Stimulated activated CD8-positive, alpha-beta memory T cell treated with anti-CD3 and anti-CD28 coated beads, Interleukin-4, amount 100 ng/mL, for 1 hour (primary cell): ENCODE results near the gene CHERP.
"Not testable (repeated sequence)": the region's sequence is repeated elsewhere in the genome, so short reads cannot be mapped to it uniquely, and the experiment has no call there.

Source experiments
- DNase-seq, 2 donors: peaks; one replicate each; pipeline ENCODE4 v3.0.0-alpha.2; 2020; ENCODE audit warnings: low read depth in 2 of 2, low spot score in 1 of 2

CHERP gene

DNA sequence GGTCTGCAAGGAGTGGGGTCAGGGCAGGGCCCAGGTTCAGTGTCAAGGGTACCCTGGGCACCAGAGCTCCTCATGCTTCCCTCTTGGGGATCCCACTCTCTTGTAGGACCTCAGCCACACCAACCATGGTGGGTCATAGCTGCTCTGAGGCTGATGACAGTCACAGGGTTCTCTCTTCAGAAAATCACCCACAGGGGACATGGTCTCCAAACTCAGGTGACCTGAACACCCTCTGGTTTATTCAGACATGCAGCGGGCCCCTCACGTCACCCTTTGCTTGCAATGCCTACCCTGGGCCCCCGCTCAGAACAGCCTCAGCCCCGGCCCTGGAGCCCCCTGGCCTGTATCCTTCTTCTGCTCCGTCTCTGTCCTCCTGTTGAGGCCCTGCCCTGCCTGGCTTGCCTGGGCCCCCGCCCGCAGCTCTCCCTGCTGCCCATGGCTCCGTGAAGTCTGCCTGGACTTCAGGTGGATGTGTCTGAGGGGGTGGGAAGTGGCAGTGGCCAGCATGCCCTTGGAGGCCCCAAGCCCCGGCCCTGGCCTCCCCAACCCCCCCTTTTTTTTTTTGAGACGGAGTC, 20.4 kb downstream of the CHERP start:
- no peak for DNase-seq

DNA sequence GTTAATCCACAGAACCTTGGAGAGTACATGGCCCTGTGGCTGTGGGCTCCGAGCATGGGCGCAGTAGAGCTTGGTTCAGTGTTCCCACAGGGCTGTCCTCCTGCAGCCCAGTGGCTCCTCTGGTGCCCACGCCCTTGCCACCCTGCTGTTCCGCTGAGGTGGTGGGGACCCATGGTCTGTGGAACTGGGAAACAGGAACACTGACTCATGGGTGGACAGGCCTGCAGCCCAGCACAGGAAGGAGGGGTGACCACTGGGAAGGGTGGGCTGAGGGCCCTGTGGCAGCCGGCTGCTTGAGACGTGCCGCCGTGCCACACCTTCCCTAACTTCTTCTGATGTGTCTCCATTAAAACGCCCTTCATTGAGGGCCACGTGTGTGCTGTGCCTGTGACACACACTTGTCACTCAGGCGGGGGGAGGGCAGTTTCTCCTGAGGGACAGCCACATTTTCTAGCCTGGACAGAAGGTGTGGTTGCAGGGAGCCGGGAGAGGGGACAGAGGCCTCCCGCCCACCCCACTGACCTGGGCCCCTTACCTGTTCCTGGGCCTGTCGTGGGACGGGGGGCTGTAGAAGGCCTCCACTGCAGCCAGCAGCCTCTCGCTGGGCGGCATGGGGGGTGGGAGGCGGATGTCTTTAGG, 21.1 kb downstream of the CHERP start:
- no peak for DNase-seq

DNA sequence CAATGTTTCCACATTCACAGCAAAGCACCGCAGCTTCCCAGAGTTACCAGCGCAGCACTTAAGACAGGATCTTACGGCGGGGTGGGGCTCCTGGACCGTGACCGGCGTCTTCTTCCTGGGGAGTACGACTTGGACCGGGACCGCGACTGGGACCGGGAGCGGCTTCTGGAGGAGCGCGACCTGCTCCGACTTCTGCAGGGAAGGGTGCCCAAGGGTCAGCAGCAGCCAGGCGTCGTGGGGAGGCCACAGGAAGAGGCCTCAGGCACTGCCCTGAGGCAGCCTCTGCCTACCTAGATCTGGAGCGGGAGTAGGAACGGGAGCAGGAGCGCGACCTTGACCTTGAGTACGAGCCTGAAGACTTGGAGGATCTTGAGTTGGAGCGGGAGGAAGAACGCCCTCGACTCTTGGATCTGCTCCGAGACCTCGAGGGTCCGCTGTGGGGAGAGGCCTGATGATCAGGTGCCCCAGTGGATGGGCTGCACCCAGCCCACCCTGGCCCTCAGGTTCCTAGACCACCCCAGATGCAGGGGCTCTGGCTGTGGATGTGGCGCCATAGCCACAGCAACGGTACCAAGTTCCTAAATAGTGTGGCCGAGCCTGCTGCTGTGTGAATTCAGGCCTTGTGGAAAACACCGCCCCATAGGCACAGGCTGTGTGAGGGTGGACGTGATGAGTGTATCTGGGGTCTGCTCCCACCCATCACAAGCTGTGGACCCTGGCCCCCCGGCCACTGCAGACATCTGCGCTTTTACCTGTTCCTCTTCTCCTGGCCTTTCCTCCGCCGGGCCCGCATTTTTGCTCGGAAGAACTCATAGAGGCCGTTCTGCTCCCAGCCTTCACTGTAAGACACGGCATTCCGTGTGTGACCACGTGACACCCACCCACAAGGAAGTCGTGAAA, 21.9 kb downstream of the CHERP start:
- DNase-seq, result no peak

DNA sequence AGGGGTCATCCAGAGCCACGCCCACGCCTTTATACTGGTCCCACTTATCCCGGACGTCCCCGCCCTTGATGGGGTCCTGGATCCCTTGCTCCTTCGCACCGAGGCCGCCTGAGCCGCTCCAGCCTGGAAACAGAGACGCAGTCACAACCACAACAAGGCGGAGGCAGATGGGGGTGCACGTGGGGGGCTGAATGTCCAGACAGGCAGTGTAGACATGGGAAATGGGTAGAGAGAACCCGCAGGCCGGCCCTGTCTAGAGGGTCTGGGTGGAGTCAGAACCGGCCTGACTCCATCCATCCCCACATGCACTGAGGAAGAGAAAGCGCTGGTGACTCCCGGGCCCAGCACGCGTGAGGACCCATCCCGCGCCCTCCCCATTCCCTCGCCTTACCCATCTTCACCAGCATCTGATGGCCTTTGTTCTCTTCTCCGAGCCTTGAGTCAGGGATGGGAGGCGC, 23.0 kb downstream of the CHERP start:
- no peak for DNase-seq

DNA sequence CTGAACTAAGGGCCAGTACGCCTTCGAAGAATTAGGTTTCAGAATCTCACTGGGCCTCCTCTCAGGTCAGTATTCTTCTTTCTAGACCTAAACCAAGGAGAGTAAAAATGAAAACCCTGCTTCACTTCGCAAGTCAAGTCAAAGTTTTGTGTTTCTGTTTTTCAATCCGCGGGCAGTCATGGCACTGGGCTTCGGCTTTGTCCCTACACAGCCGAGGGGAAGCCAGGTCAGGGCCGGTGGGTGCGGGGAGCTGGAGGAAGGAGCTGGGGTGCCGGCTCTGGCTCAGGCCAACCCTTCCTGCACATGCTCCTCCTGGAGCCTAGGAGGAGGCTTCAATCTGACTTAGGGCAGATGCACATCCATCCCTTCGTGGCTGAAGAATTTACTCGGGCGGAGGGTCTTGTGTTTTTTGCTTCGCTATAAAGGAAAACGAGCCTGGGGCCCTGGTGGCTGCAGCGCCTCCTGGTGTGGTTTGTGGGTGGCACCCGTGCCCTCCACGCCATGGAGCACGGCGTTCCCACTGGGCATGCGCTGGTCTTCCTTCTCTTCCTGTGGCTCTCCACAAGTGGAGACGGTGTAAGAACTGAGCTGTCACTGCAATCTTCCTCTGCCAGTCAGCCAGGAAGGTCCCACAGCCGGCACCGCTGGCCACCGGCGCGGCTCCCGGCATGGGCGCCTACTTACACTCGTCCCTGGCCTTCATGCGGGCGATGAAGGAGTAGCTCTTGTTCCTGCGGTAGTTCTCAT, 23.6 kb downstream of the CHERP start:
- DNase-seq, result no peak

DNA sequence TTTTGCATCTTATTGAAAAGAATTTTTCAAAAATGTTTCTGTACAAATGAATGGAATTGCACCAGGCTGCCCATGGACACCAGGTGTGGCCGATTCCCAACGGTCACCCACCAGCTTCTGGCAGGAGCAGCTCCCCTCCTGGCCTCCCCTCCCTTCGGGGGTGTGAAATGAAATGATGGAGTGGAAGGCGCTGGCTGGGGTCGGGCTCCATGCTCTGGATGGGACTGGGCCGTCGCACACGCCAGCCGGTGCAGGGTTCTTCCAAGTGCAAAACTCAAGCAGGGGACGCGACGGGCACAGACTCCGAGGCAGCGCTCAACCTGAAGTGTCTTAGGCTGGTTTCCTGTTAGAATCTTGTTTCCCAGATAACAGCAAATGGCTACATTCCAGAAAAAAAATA, 24.2 kb downstream of the CHERP start:
- no peak for DNase-seq

DNA sequence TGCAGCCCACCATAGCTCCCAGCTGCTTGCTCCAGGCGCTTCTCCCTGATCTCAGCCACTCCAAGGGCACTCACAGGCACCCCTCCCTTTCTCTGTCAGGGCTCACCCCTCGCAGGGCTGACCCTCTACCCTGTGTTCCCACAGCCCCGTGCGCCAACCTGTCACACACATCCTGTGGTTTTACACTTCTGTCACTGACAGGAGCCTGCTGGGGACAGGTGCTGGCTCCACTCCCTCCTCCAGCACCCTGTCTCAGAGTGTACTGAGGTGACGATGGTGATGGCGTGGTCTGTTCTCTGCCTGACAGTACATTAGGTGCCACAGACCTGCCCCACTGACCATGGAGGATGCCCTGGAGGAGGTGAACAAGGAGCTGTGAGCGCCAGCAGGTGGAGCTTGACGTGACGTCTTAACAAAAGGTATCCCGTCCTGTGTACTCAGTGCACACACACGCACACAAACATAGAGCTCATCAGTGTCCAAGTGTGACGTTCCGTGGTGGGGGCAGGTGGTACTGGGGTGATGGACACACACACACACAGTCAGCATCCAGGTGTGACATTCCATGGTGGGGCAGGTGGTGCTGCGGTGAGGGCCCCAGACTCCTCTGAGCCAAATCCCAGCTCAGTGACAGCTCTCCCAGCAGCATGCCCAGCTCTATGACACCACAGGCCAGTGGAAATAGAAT, 25.2 kb downstream of the CHERP start:
- no peak for DNase-seq

DNA sequence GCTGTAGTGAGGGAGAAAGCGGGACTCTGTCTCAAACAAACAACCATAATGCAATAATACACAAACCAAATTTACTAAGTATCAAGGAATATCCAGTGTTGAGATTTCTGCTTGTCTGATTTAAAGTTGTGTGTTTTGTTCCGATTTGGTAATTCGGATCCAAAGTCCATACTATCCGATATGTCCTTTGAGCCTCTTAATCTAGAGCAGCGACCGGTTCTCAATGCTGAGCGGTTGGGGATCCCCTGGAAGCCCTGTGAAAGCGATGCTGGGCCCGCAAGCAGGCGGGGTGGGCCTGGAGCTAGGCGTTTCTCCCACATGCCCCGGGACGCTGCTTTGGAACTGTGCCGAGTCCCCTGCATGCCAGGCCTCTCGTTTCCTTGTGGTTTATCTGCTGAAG, 25.9 kb downstream of the CHERP start:
- no peak for DNase-seq

DNA sequence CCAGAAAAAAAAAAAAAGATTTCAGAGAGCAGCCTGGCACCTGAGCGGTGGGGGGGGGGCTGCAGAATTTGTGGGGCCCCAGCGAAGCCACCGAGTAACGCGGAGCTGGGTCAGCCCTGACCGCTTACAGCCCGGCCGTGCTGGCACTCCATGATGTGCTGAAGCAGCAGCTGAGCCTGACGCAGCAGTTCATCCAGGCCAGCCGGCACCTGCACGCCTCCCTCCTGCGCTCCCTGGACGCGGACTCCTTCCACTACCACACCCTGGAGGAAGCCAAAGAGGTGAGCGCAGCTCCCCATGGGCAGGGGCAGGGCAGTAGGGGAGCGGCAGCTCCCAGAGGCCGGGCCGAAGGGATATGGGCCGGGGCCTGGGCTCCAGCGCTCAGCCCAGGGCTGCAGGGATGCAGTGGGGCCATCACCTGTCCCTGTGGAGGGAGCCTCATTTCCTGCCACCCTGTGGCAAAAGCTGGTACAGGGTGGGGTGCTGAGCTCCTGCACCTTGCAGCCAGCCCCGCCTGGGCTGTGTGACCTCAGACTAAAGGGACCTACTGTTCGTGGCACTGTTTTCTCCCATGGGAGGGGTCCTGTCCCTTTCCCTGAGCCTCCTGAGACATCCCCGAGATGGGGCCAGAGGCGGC, 27.7 kb downstream of the CHERP start:
- no peak for DNase-seq

DNA sequence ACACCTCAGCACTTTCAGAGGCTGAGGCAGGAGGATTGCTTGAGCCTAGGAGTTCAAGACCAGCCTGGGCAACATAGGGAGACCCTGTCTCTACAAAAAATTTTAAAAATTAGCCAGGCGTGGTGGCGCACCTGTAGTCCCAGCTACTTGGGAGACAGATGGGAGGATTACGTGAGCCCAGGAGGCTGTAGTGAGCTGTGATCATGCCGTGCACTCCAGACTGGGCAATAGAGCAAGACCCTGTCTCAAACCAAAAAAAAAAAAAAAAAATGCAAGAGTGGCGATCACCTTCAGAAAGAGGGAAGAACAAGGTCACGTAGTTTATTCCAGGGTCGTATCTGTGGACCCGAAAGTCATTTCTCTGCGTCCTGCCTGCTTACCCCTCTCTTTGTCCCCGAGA, 29.6 kb downstream of the CHERP start:
- not testable (repeated sequence) for DNase-seq

DNA sequence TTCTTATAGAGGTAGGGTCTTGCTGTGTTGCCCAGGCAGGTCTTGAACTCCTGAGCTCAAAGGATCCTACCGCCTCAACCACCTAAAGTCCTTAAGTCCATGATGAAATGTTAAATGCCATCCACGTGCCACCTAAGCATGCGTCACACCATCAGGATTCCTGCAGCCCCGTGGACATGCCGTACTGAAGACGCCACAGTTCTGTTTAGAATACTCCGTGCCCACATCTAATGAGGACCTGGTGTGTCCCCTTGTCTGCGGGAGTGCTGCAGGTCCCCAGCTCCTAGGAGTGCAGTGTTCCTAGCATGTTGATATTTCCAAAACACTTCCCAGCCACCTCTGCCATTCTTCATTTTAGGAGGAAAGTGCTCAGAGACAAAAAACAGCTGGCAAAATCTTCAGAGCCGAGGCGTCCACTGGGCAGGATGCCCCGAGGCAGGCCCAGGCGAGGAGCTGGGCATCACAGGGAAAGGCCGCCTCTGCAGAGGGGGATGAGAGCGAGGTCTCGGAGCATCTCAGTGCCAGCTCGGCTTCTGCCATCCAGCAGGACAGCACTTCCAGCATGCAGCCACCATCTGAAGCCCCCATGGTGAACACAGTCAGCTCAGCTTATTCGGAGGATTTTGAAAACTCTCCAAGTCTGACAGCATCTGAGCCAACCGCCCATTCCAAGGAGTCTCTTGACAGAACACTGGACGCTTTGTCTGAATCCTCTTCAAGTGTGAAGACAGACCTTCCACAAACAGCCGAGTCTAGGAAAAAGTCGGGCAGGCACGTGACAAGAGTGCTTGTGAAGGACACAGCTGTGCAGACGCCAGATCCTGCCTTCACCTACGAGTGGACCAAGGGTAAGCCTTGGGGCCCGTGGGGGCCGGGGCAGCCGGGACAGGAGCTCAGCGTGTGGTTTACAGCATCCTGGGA, 32.8 kb downstream of the CHERP start:
- no peak for DNase-seq

DNA sequence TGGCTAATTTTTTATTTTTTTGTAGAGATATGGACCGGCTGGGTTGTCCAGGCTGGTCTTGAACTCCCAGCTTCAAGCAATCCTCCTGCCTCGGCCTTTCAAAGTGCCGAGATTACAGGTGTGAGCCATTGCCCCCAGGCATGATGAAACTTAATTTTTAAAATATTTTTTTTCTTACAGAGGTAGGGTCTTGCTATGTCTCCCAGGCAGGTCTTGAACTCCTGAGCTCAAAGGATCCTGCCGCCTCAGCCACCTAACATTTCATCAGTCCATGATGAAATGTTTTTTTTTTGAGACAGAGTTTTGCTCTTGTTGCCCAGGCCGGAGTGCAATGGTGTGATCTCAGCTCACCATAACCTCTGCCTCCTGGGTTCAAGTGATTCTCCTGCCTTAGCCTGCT, 33.7 kb downstream of the CHERP start:
- no peak for DNase-seq

DNA sequence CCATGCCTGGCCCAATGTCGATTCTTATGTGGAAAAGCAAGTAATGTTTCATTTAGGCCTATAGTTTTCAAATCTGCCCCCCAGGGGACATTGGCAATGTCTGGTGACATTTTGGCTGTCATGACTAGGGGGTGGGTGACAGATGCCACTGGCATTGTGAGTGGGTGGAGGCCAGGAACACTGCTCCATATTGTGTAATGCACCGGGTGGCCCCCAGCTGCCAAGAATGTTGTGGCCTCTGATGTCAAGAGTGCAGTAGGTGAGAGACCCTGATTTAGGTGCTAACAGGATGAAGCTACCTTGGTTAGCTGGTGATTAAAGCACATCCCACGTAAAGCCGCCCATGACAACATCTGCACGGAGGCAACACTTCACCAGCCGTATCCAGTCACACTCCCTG, 35.3 kb downstream of the CHERP start:
- DNase-seq, result no peak

DNA sequence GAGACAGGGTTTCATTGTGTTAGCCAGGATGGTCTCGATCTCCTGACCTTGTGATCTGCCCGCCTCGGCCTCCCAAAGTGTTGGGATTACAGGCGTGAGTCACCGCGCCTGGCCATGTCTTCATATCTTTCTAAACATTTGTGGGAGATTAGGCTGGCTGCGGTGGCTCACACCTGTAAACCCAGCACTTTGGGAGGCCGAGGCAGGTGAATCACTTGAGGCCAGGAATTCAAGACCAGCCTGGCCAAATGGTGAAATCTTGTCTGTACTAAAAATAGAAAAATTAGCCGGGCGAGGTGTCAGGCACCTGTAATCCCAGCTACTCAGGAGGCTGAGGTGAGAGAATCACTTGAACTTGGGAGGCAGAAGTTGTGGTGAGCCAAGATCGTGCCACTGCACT, 36.1 kb downstream of the CHERP start:
- DNase-seq, result not testable (repeated sequence)

DNA sequence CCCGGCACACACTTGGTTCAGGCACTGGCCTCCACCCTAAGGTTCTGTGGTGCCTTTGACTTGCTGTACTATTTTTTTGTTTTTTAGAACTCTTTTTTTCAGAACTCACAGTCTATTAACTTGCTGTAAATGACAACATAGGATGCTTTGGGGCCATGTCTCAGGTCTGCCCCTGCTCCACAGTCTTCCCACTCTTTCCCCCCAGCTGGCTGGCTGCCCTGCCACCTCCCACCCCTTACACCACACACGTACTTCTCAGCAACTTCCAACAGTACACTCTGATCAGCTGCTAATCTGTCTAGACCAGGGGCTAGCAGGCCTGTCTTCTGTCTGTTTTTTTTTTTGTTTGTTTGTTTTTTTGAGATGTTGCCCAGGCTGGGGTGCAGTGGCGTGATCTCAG, 38.0 kb downstream of the CHERP start:
- DNase-seq, result no peak

DNA sequence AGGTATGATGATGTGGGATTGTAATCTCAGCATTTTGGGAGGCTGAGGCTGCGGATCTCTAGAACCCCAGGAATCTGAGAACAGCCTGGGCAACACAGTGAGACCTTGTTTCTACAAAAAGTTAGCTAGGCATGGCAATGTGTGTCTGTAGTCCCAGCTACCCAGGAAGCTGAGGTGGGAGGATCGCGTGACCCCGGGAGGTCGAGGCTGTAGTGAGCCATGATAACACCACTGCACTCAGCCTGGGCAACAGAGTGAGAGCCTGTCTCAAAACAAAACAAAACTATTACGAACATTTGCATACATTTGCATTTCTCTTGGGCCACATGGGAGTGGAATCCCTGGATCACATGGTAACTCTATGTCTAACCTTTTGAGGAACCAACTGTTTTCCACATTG, 44.4 kb downstream of the CHERP start:
- DNase-seq, result no peak

DNA sequence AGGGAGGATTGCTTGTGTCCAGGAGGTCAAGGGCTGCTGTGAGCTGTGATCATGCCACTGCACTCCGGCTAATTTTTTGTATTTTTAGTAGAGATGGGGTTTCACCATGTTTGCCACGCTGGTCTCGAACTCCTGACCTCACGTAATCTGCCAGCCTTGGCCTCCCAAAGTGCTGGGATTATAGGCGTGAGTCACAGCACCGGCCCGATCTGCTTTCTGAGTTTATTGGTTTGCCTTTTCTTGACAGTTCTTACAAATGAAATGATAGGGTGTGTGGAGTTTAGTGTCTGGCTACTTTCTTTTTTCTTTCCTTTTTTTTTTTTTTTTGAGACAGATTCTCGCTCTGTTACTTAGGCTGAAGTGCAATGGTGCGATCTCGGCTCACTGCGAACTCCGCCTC, 45.2 kb downstream of the CHERP start:
- no peak for DNase-seq

DNA sequence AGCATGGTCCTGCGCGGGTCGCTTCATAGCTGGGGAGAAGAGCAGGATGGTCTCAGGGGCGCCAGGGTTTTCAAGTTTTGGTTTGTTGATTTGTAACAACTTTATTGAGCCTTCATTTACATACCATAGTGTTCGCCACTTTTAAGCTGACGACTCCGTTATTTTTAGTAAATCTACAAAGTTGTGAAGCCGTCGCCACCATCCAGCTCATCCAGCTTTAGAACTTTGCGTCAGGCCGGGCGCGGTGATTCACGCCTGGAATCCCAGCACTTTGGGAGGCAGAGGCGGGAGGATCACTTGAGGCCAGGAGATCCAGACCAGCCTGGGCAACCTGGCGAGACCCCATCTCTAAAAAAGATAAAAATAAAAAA, 45.6 kb downstream of the CHERP start:
- DNase-seq, result no peak

DNA sequence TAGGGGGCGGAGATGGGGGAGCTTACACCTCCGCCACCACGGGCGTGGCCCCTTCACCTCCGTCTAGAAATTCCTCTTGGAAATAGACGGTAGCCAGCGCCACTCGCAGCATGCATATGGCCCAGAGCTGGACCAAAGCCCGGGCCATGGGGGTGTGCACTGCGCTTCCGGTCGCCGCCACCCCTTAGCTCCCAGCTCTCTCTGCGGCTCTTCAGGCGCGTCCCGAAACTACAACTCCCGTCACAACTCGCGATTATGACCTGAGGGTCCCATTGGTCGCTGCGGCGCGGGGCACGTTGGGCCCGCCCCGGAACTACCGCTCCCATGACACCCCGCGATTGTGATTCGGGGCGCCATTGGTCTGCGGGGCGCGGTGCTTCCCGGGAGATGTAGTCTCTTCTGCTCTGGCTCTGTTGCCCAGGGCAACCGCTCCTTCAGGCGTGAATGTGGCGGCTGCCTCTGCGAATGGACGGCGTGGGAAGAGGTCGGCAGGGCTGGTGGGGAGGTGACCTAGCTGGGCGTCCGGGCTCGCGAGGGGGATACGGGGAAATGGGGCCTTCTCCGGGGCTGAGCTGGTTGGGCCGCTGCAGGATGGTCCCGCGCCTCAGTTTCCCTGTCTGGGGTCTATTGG, 46.1 kb downstream of the CHERP start, which contains the start of the genes C19orf44 and CALR3:
Gene C19orf44 (plus strand): TSS at position 413 of the 631 bp plus-strand sequence. CDS start 4,399 bp downstream, outside the sequence.
Gene CALR3 (minus strand): TSS at position 186 of the 631 bp plus-strand sequence. CDS start 38 bp downstream, at position 148.
- DNase-seq, result peak; percentile 90 to 94
